Neural cell (in vitro differentiated cells): ENCODE data around the gene MEN1. TPM values are rescaled to one million over a fixed set of nuclear protein-coding genes. Genes with fewer than 3 reads are reported as not detected.

Source experiments
- H2AFZ ChIP-seq: fragments of 200-600, 300-800 bp; sonication (generic), shearing (Covaris generic); 2 replicates; pipeline ENCODE4 v1.6.0; 2014; ENCODE audit warnings: low read depth, mild to moderate bottlenecking, antibody characterized with exemption, low read length, moderate library complexity
- H3F3A ChIP-seq: fragments of 200-600 bp; shearing (Covaris generic); 2 replicates; pipeline ENCODE4 v1.6.1; 2016; ENCODE audit warnings: mild to moderate bottlenecking, moderate library complexity, mixed read lengths, antibody characterized with exemption, low read length; ENCODE audit not compliant: insufficient read depth, poor library complexity, severe bottlenecking
- H3K27ac ChIP-seq: fragments of 200-600, 300-800 bp; sonication (generic), shearing (Covaris generic); 2 replicates; pipeline ENCODE4 v1.5.1; 2014; ENCODE audit warnings: mild to moderate bottlenecking, low read length, moderate library complexity
- H3K27me3 ChIP-seq: fragments of 300-800, 200-600 bp; sonication (generic), shearing (Covaris generic); 2 replicates; pipeline ENCODE4 v1.6.0; 2014; ENCODE audit warnings: mild to moderate bottlenecking, low read depth, low read length, moderate library complexity; ENCODE audit not compliant: insufficient read depth
- H3K36me3 ChIP-seq: fragments of 300-800, 200-600 bp; sonication (generic), shearing (Covaris generic); 2 replicates; pipeline ENCODE4 v1.5.1; 2014; ENCODE audit warnings: mild to moderate bottlenecking, antibody characterized with exemption, low read length, moderate library complexity; ENCODE audit not compliant: insufficient read depth
- H3K4me2 ChIP-seq: fragments of 300-800, 200-600 bp; sonication (generic), shearing (Covaris generic); 2 replicates; pipeline ENCODE4 v1.6.0; 2014; ENCODE audit warnings: mild to moderate bottlenecking, low read length
- H3K4me3 ChIP-seq: fragments of 300-800, 200-600 bp; sonication (generic), shearing (Covaris generic); 2 replicates; pipeline ENCODE4 v1.5.1; 2014; ENCODE audit warnings: mild to moderate bottlenecking, low read length, moderate library complexity
- H3K79me2 ChIP-seq: fragments of 200-600 bp; shearing (Covaris generic); replicated peaks from 2 replicates; pipeline ENCODE4 v1.6.0; 2014; ENCODE audit warnings: mild to moderate bottlenecking, low read length, moderate library complexity; ENCODE audit not compliant: insufficient read depth
- H3K9ac ChIP-seq: fragments of 300-800, 200-600 bp; sonication (generic), shearing (Covaris generic); 2 replicates; pipeline ENCODE4 v1.6.1; 2016; ENCODE audit warnings: mild to moderate bottlenecking, low read length, mixed read lengths
- H3K9me2 ChIP-seq: fragments of 200-600 bp; shearing (Covaris generic); 2 replicates; pipeline ENCODE4 v1.6.1; 2016; ENCODE audit warnings: mild to moderate bottlenecking, low read length, mixed read lengths; ENCODE audit not compliant: insufficient read depth
- H3K9me3 ChIP-seq: fragments of 200-600, 300-800 bp; sonication (generic), shearing (Covaris generic); 2 replicates; pipeline ENCODE4 v1.6.1; 2016; ENCODE audit warnings: mild to moderate bottlenecking, mixed run types, low read length, moderate library complexity, mixed read lengths
- H4K20me1 ChIP-seq: fragments of 200-600 bp; shearing (Covaris generic); 2 replicates; pipeline ENCODE4 v1.6.1; 2016; ENCODE audit warnings: mild to moderate bottlenecking, mixed run types; ENCODE audit not compliant: insufficient read depth
- CTCF ChIP-seq: fragments of 450-650 bp; IDR thresholded peaks from 2 replicates; pipeline ENCODE4 v1.5.1; 2014; ENCODE audit warnings: antibody characterized with exemption, mild to moderate bottlenecking, moderate library complexity; ENCODE audit not compliant: poor library complexity, severe bottlenecking
- EP300 ChIP-seq: fragments of 450-650 bp; conservative IDR thresholded peaks from 2 replicates; pipeline ENCODE4 v1.6.1; 2014; ENCODE audit warnings: antibody characterized with exemption, mild to moderate bottlenecking, moderate library complexity; ENCODE audit not compliant: poor library complexity, severe bottlenecking
- EZH2 ChIP-seq: fragments of 200-600, 300-800 bp; shearing (Covaris generic), sonication (generic); IDR thresholded peaks from 2 replicates; pipeline ENCODE4 v1.6.1; 2014; ENCODE audit warnings: antibody characterized with exemption, low read length, borderline replicate concordance, mild to moderate bottlenecking; ENCODE audit not compliant: insufficient read depth, poor library complexity, severe bottlenecking
- MXI1 ChIP-seq: fragments of 450-650 bp; conservative IDR thresholded peaks from 2 replicates; pipeline ENCODE4 v1.6.1; 2014; ENCODE audit warnings: antibody characterized with exemption, mild to moderate bottlenecking; ENCODE audit not compliant: poor library complexity, severe bottlenecking
- POLR2AphosphoS5 ChIP-seq: IDR thresholded peaks from 2 replicates; pipeline ENCODE4 v1.6.1; 2012
- RAD21 ChIP-seq: fragments of 450-650 bp; conservative IDR thresholded peaks from 2 replicates; pipeline ENCODE4 v1.6.1; 2014; ENCODE audit warnings: antibody characterized with exemption, mild to moderate bottlenecking, moderate library complexity
- REST ChIP-seq: IDR thresholded peaks from 2 replicates; pipeline ENCODE4 v1.6.1; 2012; ENCODE audit warnings: borderline replicate concordance
- SMC3 ChIP-seq: fragments of 450-650 bp; conservative IDR thresholded peaks from 2 replicates; pipeline ENCODE4 v1.6.1; 2014; ENCODE audit warnings: antibody characterized with exemption, mild to moderate bottlenecking, moderate library complexity; ENCODE audit not compliant: poor library complexity
- TAF1 ChIP-seq: IDR thresholded peaks from 2 replicates; pipeline ENCODE4 v1.6.1; 2012; ENCODE audit warnings: low read depth
- polyA plus RNA-seq: library from polyadenylated mRNA; depleted of rRNA; stranded (reverse); fragments of >200 nt; gene quantifications from 2 replicates; pipeline ENCODE4 v1.2.3, GENCODE V29; 2014

MEN1 gene
- polyA plus RNA-seq, 1 donor from 2014 or later, result 16.8 TPM

- no peak for TF ChIP-seq CTCF
Measured at GRCh38 chr11:64859542-64860414, 49.4 kb upstream of the MEN1 start (continued).

GRCh38 chr11:64858467-64859263, 48.3 kb upstream of the MEN1 start:
- Histone ChIP-seq H3K27ac (no peak overlapping the region), H3K79me2 (no peaks in the 10 kb centered on the region)

More at GRCh38 chr11:64858467-64859263, 48.3 kb upstream of the MEN1 start:
- Histone ChIP-seq H3F3A (no peaks in the 10 kb centered on the region), H3K9me2 (no peaks in the 10 kb centered on the region), H3K4me2 (no peak overlapping the region), H3K9me3 (no peaks in the 10 kb centered on the region), H3K36me3 (no peaks in the 10 kb centered on the region), H3K27me3 (no peaks in the 10 kb centered on the region), H4K20me1 (no peaks in the 10 kb centered on the region), H2AFZ (no peak overlapping the region), H3K4me3 (no peak overlapping the region), H3K9ac (no peak overlapping the region)
- no peak for TF ChIP-seq RAD21
- no peak for TF ChIP-seq REST
- no peak for TF ChIP-seq EZH2
- TF ChIP-seq EP300, result no peak
- no peak for TF ChIP-seq SMC3
- TF ChIP-seq POLR2AphosphoS5, result no peak
- no peak for TF ChIP-seq CTCF
- TF ChIP-seq MXI1, result no peak
- no peak for TF ChIP-seq TAF1
